ENCODE data around the gene CHST1. TPM values are rescaled to one million over a fixed set of nuclear protein-coding genes. Genes with fewer than 3 reads are reported as not detected.

The CHST1 gene
- total and polyA plus RNA-seq, 2 experiments from 2014 or later: 0.84 to 2.7 TPM

GRCh38 chr11:45617871-45618601 is 47.4 kb downstream of the CHST1 start:
- Histone ChIP-seq H3K36me3 (ENCODE audit: insufficient read depth) (no peaks in the 10 kb centered on the region), H3F3A (replicated peaks; ENCODE audit: low read depth) (no peaks in the 10 kb centered on the region), H3K4me1 (ENCODE audit: insufficient read depth) (no peaks in the 10 kb centered on the region), H2AFZ (peak overlapping the region; percentile 56; the same call in 1 of the 2 replicates), H3K27ac (ENCODE audit: low read depth) (no peak overlapping the region), H3K27me3 (ENCODE audit: insufficient read depth) (no peaks in the 10 kb centered on the region), H3K79me2 (replicated peaks; ENCODE audit: insufficient read depth) (no peaks in the 10 kb centered on the region), H4K20me1 (replicated peaks; ENCODE audit: insufficient read depth) (no peaks in the 10 kb centered on the region), H3K4me3 (no peak overlapping the region), H3K4me2 (no peak overlapping the region), H3K9me2 (ENCODE audit: insufficient read depth) (0 out of 2 replicates have a peak, but pooled peaks cover 2% of the 10 kb centered on the region)
- H3K36me3 Mint-ChIP-seq (ENCODE audit: low read depth): peaks cover 9% of the 10 kb centered on the region
- peaks cover 9% of the 10 kb centered on the region; the same call in 2 of the 3 replicates for H3K4me1 Mint-ChIP-seq
- H3K27ac Mint-ChIP-seq: no peak overlapping the region
- peaks cover 31% of the 10 kb centered on the region for H3K9me3 Mint-ChIP-seq
- peaks cover 2% of the 10 kb centered on the region for H3K27me3 Mint-ChIP-seq (ENCODE audit: insufficient read depth, low read depth, poor library complexity)
- TF ChIP-seq, protein P1, sequence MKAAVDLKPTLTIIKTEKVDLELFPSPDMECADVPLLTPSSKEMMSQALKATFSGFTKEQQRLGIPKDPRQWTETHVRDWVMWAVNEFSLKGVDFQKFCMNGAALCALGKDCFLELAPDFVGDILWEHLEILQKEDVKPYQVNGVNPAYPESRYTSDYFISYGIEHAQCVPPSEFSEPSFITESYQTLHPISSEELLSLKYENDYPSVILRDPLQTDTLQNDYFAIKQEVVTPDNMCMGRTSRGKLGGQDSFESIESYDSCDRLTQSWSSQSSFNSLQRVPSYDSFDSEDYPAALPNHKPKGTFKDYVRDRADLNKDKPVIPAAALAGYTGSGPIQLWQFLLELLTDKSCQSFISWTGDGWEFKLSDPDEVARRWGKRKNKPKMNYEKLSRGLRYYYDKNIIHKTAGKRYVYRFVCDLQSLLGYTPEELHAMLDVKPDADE (IDR thresholded peaks at IDR 0.05): no peak
- no peak for TF ChIP-seq ZNF114 (CRISPR knock-in tag; IDR thresholded peaks at IDR 0.05)
- TF ChIP-seq REST (IDR thresholded peaks at IDR 0.05; ENCODE audit: unreplicated experiment): no peak
- no peak for TF ChIP-seq POLR2AphosphoS5 (IDR thresholded peaks at IDR 0.05; ENCODE audit: low read depth)
- TF ChIP-seq, protein P2, sequence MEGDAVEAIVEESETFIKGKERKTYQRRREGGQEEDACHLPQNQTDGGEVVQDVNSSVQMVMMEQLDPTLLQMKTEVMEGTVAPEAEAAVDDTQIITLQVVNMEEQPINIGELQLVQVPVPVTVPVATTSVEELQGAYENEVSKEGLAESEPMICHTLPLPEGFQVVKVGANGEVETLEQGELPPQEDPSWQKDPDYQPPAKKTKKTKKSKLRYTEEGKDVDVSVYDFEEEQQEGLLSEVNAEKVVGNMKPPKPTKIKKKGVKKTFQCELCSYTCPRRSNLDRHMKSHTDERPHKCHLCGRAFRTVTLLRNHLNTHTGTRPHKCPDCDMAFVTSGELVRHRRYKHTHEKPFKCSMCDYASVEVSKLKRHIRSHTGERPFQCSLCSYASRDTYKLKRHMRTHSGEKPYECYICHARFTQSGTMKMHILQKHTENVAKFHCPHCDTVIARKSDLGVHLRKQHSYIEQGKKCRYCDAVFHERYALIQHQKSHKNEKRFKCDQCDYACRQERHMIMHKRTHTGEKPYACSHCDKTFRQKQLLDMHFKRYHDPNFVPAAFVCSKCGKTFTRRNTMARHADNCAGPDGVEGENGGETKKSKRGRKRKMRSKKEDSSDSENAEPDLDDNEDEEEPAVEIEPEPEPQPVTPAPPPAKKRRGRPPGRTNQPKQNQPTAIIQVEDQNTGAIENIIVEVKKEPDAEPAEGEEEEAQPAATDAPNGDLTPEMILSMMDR (conservative IDR thresholded peaks at IDR 0.05; ENCODE audit: low read depth in 2 of 2): no peak
- TF ChIP-seq ZNF331 (CRISPR knock-in tag; IDR thresholded peaks at IDR 0.05; ENCODE audit: low read depth): no peak
- H3K4me3 Mint-ChIP-seq: no peak overlapping the region
- DNase-seq (ENCODE audit: low spot score): no peak
- ATAC-seq: no peak; the same call in 1 of the 3 replicates

Data from GM23338 (cell line).